ENCODE data around the gene TMEFF2.
"Not testable (repeated sequence)": the region's sequence is repeated elsewhere in the genome, so short reads cannot be mapped to it uniquely, and the experiment has no call there.

TMEFF2 gene

GRCh38 chr2:191922736-191923651 is 271.7 kb downstream of the TMEFF2 start:
- DNase-seq: no peak

- not testable (repeated sequence) for DNase-seq
These were observed 273.1 kb downstream of the TMEFF2 start for GRCh38 chr2:191921650-191922049.

GRCh38 chr2:191920502-191920901 is 274.2 kb downstream of the TMEFF2 start:
- no peak for DNase-seq

- DNase-seq: no peak
These were observed 276.6 kb downstream of the TMEFF2 start for GRCh38 chr2:191917967-191918651.

- DNase-seq: no peak
These were observed 277.3 kb downstream of the TMEFF2 start for GRCh38 chr2:191917430-191917881.

GRCh38 chr2:191916826-191917225 is 277.9 kb downstream of the TMEFF2 start:
- DNase-seq: no peak

- DNase-seq: no peak
These were observed 279.0 kb downstream of the TMEFF2 start for GRCh38 chr2:191915750-191916149.

- DNase-seq: no peak
These were observed 280.9 kb downstream of the TMEFF2 start for GRCh38 chr2:191913796-191914195.

- no peak for DNase-seq
These were observed 282.0 kb downstream of the TMEFF2 start for GRCh38 chr2:191912764-191913163.

- no peak for DNase-seq
These were observed 284.2 kb downstream of the TMEFF2 start for GRCh38 chr2:191910518-191910917.

- no peak for DNase-seq
These were observed 285.9 kb downstream of the TMEFF2 start for GRCh38 chr2:191908874-191909273.

GRCh38 chr2:191907545-191907944 is 287.2 kb downstream of the TMEFF2 start:
- no peak for DNase-seq

- no peak for DNase-seq
These were observed 287.6 kb downstream of the TMEFF2 start for GRCh38 chr2:191907091-191907490.

- DNase-seq: no peak
These were observed 289.4 kb downstream of the TMEFF2 start for GRCh38 chr2:191905336-191905735.

GRCh38 chr2:191901031-191901430 is 293.7 kb downstream of the TMEFF2 start:
- no peak for DNase-seq

GRCh38 chr2:191899410-191899809 is 295.3 kb downstream of the TMEFF2 start:
- DNase-seq: no peak

Data from RPMI8226 (cell line).